Fibroblast of pulmonary artery (primary cell): ENCODE results near the gene KCP.

ENCODE experiments used
- DNase-seq: peaks from one replicate; pipeline ENCODE4 v3.0.0-alpha.2; 2010; ENCODE audit warnings: low read depth
- H3K4me3 ChIP-seq: replicated peaks from 2 replicates; pipeline ENCODE4 v1.5.1; 2011; ENCODE audit warnings: low read depth, mild to moderate bottlenecking, control low read depth, low read length, moderate library complexity
- TF ChIP-seq, protein P1 (sequence below): IDR thresholded peaks from 2 replicates; pipeline ENCODE4 v1.5.1; 2011; ENCODE audit warnings: mild to moderate bottlenecking, control low read depth, low read length, inconsistent platforms; ENCODE audit errors: missing control alignments

The KCP gene

DNA sequence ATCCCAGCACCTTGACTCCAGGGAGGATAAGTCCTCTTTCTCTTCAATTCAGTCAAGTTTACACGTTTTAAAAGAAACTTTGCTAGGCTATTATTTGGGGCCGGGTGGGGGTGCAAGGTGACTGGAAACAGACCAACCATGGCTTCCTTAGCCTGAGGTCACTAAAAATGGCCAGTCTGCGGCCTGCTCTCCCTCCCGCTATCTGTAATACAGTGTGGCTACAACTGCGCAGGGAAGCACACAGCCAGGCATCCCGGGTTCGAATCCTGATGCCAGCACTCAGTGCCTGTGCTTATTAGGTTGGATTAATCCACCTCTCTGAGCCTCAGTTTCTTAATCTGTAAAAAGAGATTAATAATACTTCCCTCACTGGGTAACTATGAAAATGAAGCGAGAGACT, 28.4 kb downstream of the KCP start:
- no peak overlapping the region for H3K4me3 ChIP-seq
- no peak for DNase-seq
- TF ChIP-seq, protein P1, sequence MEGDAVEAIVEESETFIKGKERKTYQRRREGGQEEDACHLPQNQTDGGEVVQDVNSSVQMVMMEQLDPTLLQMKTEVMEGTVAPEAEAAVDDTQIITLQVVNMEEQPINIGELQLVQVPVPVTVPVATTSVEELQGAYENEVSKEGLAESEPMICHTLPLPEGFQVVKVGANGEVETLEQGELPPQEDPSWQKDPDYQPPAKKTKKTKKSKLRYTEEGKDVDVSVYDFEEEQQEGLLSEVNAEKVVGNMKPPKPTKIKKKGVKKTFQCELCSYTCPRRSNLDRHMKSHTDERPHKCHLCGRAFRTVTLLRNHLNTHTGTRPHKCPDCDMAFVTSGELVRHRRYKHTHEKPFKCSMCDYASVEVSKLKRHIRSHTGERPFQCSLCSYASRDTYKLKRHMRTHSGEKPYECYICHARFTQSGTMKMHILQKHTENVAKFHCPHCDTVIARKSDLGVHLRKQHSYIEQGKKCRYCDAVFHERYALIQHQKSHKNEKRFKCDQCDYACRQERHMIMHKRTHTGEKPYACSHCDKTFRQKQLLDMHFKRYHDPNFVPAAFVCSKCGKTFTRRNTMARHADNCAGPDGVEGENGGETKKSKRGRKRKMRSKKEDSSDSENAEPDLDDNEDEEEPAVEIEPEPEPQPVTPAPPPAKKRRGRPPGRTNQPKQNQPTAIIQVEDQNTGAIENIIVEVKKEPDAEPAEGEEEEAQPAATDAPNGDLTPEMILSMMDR = no peak

DNA sequence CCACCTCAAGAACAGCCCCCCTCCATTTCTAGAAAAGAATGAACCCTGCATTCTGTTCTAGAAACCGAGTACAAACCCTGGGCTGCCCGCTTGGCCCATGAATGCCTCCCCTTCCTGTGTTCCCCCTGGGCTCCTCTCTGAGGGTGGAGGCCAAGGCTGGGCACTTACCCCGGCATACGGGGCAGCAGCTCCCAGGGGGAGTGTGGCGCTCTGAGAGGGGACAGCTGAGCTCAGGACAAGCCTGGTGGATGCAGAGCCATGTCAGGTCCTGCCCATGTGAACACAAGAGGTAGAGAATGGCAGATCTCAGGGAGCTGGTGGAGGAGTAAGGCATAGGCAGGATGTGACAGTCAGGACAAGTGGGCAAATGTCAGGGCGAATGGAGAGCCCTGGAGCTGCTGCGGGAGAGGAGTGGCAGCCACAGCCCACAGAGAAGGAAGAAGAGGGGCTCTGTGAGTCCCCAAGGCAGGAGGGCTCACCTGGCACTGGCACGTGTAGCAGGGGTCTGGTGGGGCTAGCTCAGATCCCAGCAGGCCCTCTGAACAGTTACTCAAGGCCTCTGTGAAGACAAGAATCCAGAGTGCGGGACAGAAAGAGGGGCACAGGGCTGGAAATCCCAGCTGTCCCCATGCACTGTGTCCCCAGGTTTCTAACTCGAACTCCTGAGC, 28.9 kb downstream of the KCP start:
- TF ChIP-seq, protein P1 = no peak
- no peak for DNase-seq
- no peak overlapping the region for H3K4me3 ChIP-seq

DNA sequence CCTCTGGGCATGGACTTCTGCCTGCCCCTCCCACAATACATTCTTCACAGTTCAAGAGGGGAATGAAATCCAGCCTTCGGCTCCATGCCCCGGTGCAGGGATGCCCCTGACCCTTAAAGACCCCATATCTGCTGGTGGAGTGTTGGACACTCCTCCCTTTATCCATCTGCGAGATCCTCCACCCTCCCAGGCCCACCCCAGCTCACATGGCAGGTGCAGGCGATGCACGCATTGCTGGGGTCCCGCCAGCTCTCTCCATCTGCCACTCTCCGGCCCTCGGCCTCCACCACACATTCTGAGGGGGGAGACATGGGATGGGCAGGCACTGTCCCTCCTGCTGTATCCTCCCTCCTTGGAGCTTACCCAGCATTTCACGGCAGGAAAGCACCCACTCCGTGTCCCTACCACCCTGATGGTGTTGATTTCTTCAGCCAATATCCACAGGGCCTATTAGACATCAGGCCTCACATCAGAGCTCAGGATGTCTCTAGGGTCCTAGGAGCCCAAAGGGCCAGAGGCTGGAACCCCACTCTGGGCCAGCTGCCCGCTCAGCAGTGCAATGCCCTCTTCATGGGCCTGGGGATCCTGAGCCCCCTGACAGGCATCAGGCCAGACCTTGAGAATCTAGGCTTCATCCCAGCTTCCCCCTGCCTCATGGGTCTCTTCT, 29.6 kb downstream of the KCP start:
- no peak for DNase-seq
- no peak overlapping the region for H3K4me3 ChIP-seq
- TF ChIP-seq, protein P1 = no peak

GRCh38 chr7:128879939-128880746, 30.4 kb downstream of the KCP start:
- TF ChIP-seq, protein P1 = peak; percentile 87
- H3K4me3 ChIP-seq = no peak overlapping the region
- peak; percentile 77 for DNase-seq

GRCh38 chr7:128879461-128879938, 31.0 kb downstream of the KCP start:
- TF ChIP-seq, protein P1 = no peak
- no peak for DNase-seq
- no peak overlapping the region for H3K4me3 ChIP-seq

DNA sequence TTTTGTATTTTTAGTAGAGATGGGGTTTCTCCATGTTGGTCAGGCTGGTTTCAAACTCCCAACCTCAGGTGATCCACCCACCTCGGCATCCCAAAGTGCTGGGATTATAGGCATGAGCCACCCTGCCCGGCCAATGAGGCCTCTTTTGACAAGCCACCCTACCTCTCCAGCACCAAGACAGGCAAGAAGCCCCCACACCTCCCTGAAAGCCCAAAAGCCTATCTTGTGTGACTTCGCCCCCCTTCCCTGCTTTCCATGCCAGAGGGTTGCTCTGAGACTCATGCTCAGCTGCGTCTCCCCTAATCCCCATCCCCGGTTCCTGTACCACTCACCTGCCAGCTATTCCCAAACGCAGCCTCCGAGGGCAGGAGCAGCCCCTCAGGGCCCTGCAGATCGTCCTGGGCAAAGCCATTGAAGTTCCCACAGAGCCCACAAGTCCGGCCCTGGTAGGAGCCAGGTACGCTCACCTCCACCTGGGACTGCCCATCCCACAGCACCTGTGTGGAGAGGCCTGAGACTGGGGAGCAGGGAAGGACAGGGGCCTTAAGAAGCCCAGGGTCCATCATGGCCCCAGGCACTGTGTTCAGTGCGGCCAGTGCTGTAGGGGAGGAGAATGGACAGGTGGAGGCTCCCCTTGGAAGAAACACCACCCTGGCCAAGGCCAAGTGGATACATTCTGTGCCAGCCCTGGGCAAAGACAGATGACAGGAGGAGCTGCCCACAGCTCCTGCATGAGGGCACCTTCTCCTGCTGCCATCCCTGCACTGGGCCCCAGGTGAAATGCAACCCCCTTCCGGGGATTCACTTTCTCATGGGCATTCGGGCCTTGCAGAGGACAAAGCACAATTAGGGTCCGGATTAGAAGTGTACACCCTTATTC, 32.0 kb downstream of the KCP start:
- no peak for DNase-seq
- no peak overlapping the region for H3K4me3 ChIP-seq
- TF ChIP-seq, protein P1 = no peak
